HAP-1 (cell line): ENCODE measurements around the gene DSG4.

Experiments
- DNase-seq, 2 experiments: peaks; one replicate each; pipeline ENCODE4 v3.0.0-alpha.2; 2016 to 2020; ENCODE audit warnings: low spot score in 2 of 2
- H3K27me3 ChIP-seq: fragments of 250-450 bp; sonication (Bioruptor Pico); 2 replicates; pipeline ENCODE4 v1.5.1; 2020; ENCODE audit warnings: low read depth, mild to moderate bottlenecking, moderate library complexity
- H3K36me3 ChIP-seq: fragments of 250-450 bp; sonication (Bioruptor Pico); replicated peaks from 2 replicates; pipeline ENCODE4 v1.5.1; 2020; ENCODE audit warnings: mild to moderate bottlenecking
- H3K4me1 ChIP-seq: fragments of 250-450 bp; sonication (Bioruptor Pico); 2 replicates; pipeline ENCODE4 v1.5.1; 2020; ENCODE audit warnings: mild to moderate bottlenecking
- H3K4me3 ChIP-seq: fragments of 250-450 bp; sonication (Bioruptor Pico); 2 replicates; pipeline ENCODE4 v1.5.1; 2020; ENCODE audit warnings: mild to moderate bottlenecking, moderate library complexity
- H3K9me3 ChIP-seq: fragments of 250-450 bp; sonication (Bioruptor Pico); 2 replicates; pipeline ENCODE4 v1.5.1; 2020; ENCODE audit warnings: mild to moderate bottlenecking, moderate library complexity
- in situ Hi-C: fragments of 300-500 bp; cut with MboI; formaldehyde crosslinking; loops from 3 replicates; pipeline ENCODE4 v1.14.3; 2020; ENCODE audit warnings: low sequenced_read_pairs, inconsistent platforms, mixed read lengths

DSG4 gene

GRCh38 chr18:31396796-31397612, 20.4 kb downstream of the DSG4 start:
- Histone ChIP-seq H3K9me3 (no peaks in the 10 kb centered on the region), H3K4me3 (no peak overlapping the region), H3K36me3 (no peaks in the 10 kb centered on the region), H3K4me1 (peaks cover 5% of the 10 kb centered on the region; the same call in 1 of the 2 replicates), H3K27me3 (no peaks in the 10 kb centered on the region; the same call in 1 of the 2 replicates)
- no peak for DNase-seq
- in situ Hi-C loops, result no loop called here

GRCh38 chr18:31398191-31398590, 21.6 kb downstream of the DSG4 start:
- DNase-seq, result no peak
- H3K36me3 ChIP-seq, result no peaks in the 10 kb centered on the region
- H3K27me3 ChIP-seq, result no peaks in the 10 kb centered on the region; the same call in 1 of the 2 replicates
- H3K9me3 ChIP-seq, result no peaks in the 10 kb centered on the region
- peaks cover 5% of the 10 kb centered on the region; the same call in 1 of the 2 replicates for H3K4me1 ChIP-seq
- no peak overlapping the region for H3K4me3 ChIP-seq
- in situ Hi-C loops, result no loop called here

GRCh38 chr18:31399306-31400032, 22.9 kb downstream of the DSG4 start:
- no peak for DNase-seq
- no peaks in the 10 kb centered on the region; the same call in 1 of the 2 replicates for H3K27me3 ChIP-seq
- in situ Hi-C loops, result no loop called here

DNA sequence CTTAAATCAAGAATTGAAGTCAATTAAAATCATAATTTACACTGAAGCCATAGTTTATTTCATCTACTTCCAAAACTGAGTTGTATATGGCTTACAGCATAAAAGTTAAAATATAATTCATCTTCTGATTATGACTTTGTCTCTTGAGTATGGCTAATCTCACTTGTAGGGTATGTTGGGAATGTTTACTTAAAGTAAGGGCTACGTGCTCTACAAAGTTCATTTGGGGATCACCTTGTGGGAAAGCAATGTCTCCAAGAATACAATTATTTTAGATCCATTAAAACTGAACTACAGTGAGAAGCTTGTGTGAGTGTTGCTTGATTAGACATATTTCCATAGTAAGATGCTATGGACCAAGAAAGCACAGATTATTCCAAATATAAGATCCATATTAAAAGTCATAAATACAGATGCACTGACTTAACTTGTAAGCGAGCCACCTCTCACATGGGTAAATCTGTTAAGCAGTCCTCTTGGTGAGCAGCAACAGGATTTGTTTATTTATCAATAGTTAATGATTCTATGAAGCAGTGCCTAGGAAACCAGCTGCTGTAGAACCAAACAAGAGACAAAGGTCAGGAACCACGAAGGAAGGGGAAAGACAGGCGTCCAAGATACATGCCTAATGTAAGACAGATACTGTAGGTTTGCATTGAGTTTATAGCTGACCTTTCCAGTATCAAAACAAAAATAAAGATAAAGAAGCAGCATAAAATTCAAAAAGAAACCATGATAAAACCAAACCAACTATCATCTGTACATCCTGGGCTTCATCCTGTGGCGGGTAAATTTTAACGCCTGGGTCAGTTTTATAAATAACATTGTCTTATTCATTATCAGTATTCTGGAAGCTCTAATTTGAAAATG, 24.8 kb downstream of the DSG4 start:
- in situ Hi-C loops, result no loop called here
- Histone ChIP-seq H3K36me3 (no peaks in the 10 kb centered on the region), H3K27me3 (no peaks in the 10 kb centered on the region; the same call in 1 of the 2 replicates), H3K9me3 (no peaks in the 10 kb centered on the region), H3K4me1 (peaks cover 5% of the 10 kb centered on the region; the same call in 1 of the 2 replicates), H3K4me3 (no peak overlapping the region)
- no peak for DNase-seq

More at GRCh38 chr18:31399306-31400032, 22.9 kb downstream of the DSG4 start:
- H3K36me3 ChIP-seq, result no peaks in the 10 kb centered on the region
- H3K4me3 ChIP-seq, result no peak overlapping the region
- peaks cover 5% of the 10 kb centered on the region; the same call in 1 of the 2 replicates for H3K4me1 ChIP-seq
- H3K9me3 ChIP-seq, result no peaks in the 10 kb centered on the region

GRCh38 chr18:31402026-31402373, 25.4 kb downstream of the DSG4 start:
- Histone ChIP-seq H3K36me3 (no peaks in the 10 kb centered on the region), H3K4me1 (peaks cover 5% of the 10 kb centered on the region; the same call in 1 of the 2 replicates), H3K27me3 (no peaks in the 10 kb centered on the region; the same call in 1 of the 2 replicates), H3K4me3 (no peak overlapping the region), H3K9me3 (no peaks in the 10 kb centered on the region)
- in situ Hi-C loops, result no loop called here
- no peak for DNase-seq

DNA sequence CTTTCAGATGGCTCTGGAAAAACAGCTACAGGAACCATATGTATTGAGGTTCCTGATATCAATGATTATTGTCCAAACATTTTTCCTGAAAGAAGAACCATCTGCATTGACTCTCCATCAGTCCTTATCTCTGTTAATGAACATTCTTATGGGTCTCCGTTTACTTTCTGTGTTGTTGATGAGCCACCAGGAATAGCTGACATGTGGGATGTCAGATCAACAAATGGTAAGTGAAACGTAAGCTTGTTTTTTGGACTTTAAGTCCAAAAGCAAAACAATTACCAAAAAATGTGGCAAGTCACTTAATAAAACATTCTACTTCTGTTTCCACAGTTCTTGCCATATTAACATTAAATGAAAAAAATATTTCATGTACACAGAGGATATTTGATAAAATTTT, 26.8 kb downstream of the DSG4 start:
- no peaks in the 10 kb centered on the region; the same call in 1 of the 2 replicates for H3K27me3 ChIP-seq
- no peak for DNase-seq
- H3K4me3 ChIP-seq, result no peak overlapping the region
- H3K36me3 ChIP-seq, result no peaks in the 10 kb centered on the region
- in situ Hi-C loops, result no loop called here
- no peaks in the 10 kb centered on the region for H3K9me3 ChIP-seq
- no peaks in the 10 kb centered on the region; the same call in 1 of the 2 replicates for H3K4me1 ChIP-seq

DNA sequence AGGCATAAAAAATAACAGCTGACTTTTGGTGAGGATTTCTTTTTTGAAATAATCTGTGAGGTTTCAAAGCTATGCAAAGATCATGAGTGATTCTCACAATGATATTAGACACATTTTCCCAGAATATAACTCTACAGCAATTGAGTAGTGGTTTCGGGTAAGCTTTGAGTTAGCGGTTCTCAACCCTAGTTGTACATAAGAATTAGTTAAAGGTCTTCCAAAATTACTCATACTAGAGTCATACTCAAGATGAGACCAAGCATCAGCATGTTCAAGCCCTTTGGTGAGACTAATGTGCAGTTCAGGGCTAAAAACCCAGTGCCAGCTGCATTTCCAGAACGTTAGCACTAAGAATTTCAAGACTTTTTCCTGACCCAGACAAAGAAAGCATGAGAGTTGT, 31.1 kb downstream of the DSG4 start:
- Histone ChIP-seq H3K36me3 (no peaks in the 10 kb centered on the region), H3K9me3 (no peaks in the 10 kb centered on the region; the same call in 1 of the 2 replicates), H3K4me1 (no peaks in the 10 kb centered on the region; the same call in 1 of the 2 replicates), H3K27me3 (no peaks in the 10 kb centered on the region), H3K4me3 (no peak overlapping the region)
- DNase-seq, result no peak
- in situ Hi-C loops, result no loop called here

DNA sequence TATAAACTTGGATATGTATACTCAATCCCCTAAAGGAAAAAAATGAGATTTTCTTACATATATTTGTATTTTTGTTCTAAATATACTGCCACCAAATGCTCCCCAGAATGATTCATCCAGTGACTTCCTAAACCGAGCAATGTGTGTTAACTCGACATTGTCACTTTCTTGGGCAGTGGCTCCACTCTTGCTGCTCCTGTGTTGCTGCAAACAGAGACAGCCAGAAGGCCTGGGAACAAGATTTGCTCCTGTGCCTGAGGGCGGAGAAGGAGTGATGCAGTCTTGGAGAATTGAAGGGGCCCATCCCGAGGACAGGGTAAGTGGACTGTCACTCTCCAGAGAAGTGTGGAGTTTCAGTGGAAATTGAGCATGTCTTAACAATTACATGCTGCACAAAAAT, 32.7 kb downstream of the DSG4 start:
- in situ Hi-C loops, result no loop called here
- H3K4me3 ChIP-seq, result no peak overlapping the region
- no peaks in the 10 kb centered on the region for H3K27me3 ChIP-seq
- H3K9me3 ChIP-seq, result no peaks in the 10 kb centered on the region; the same call in 1 of the 2 replicates
- no peak for DNase-seq
- no peaks in the 10 kb centered on the region for H3K36me3 ChIP-seq
- H3K4me1 ChIP-seq, result no peaks in the 10 kb centered on the region; the same call in 1 of the 2 replicates

GRCh38 chr18:31410716-31411483, 34.3 kb downstream of the DSG4 start:
- Histone ChIP-seq H3K36me3 (no peaks in the 10 kb centered on the region), H3K4me3 (no peak overlapping the region)
- in situ Hi-C loops, result no loop called here

DNA sequence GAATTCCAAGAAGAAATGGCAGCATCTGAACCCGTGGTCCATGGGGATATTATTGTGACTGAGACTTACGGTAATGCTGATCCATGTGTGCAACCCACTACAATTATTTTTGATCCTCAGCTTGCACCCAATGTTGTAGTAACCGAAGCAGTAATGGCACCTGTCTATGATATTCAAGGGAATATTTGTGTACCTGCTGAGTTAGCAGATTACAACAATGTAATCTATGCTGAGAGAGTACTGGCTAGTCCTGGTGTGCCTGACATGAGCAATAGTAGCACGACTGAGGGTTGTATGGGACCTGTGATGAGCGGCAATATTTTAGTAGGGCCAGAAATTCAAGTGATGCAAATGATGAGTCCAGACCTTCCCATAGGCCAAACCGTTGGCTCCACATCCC, 36.6 kb downstream of the DSG4 start:
- Histone ChIP-seq H3K4me3 (no peak overlapping the region), H3K27me3 (no peaks in the 10 kb centered on the region), H3K9me3 (no peaks in the 10 kb centered on the region; the same call in 1 of the 2 replicates), H3K36me3 (no peaks in the 10 kb centered on the region), H3K4me1 (no peaks in the 10 kb centered on the region; the same call in 1 of the 2 replicates)
- in situ Hi-C loops, result no loop called here
- DNase-seq, result no peak

More at GRCh38 chr18:31410716-31411483, 34.3 kb downstream of the DSG4 start:
- Histone ChIP-seq H3K27me3 (no peaks in the 10 kb centered on the region), H3K9me3 (no peaks in the 10 kb centered on the region; the same call in 1 of the 2 replicates), H3K4me1 (no peaks in the 10 kb centered on the region; the same call in 1 of the 2 replicates)
- DNase-seq, result no peak

DNA sequence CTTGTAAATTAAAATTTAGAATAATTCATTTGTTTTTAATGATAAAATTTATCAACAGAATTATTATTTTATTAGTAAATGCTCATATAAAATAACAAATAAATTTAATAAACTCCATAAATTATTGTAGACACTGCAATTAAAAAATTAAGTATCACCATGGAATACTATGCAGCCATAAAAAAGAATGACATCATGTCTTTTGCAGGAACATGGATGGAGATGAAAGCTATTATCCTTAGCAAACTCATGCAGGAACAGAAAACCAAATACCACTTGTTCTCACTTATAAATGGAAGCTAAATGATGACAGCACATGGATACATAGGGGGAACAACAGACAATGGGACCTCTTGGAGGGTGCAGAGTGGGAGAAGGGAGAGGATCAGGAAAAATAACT, 41.3 kb downstream of the DSG4 start:
- H3K4me3 ChIP-seq, result no peak overlapping the region
- in situ Hi-C loops, result no loop called here

GRCh38 chr18:31419457-31419932, 42.9 kb downstream of the DSG4 start:
- no peaks in the 10 kb centered on the region for H3K27me3 ChIP-seq
- no peaks in the 10 kb centered on the region for H3K4me1 ChIP-seq
- DNase-seq, result no peak
- in situ Hi-C loops, result no loop called here
- H3K36me3 ChIP-seq, result no peaks in the 10 kb centered on the region
- no peak overlapping the region for H3K4me3 ChIP-seq
- no peaks in the 10 kb centered on the region for H3K9me3 ChIP-seq

More for the DNA sequence above, 41.3 kb downstream of the DSG4 start:
- Histone ChIP-seq H3K36me3 (no peaks in the 10 kb centered on the region), H3K4me1 (no peaks in the 10 kb centered on the region), H3K9me3 (no peaks in the 10 kb centered on the region), H3K27me3 (no peaks in the 10 kb centered on the region)
- no peak for DNase-seq
